ENCODE data around the gene MIP.
"Not testable (repeated sequence)": the region's sequence is repeated elsewhere in the genome, so short reads cannot be mapped to it uniquely, and the experiment has no call there.

Gene MIP

DNA sequence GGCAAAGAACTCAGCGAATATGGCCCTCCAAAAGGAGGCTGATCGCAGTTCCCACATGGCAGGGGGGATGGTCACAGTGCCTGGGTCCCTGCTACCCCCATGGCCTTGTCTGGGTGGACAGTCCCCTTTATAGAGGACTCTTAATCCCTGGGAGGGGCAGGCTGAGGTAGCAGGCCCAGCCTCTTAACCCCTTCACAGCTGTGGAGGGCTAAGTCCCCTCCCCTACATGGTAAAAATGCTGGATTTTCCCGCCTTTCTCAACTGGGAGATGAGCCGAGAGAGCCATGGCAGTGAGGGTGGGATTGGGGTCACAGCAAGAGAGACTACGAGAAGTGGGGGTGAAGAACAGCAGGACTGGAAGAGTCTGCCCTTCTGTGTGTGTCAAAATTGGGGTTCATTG is at the start of gene MIP:
Gene MIP, minus strand, starts transcription at position 101 of the 400 bp plus-strand sequence. Its CDS starts 44 bp downstream, at position 57.
- DNase-seq (ENCODE audit: low spot score) = no peak

DNA sequence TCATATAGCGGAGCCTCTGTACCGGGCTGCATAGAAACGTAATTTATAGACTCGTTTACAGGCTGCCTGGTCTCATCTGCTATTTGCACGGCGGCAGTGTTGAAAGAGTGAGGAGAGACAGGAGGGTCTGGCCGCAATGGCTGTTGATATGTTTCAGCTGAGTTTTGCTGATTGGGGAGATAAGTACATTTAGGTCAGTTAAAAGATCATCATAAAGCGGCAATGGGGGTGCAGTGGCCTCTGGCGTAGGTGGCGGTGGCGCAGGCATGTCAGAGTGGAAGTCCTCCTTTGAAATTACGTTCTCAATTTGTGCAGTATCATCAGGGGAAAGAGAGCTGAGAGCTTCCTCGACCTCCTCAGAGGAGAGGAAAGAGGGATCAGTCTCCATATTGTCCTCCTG is 45.4 kb upstream of the MIP start:
- not testable (repeated sequence) for DNase-seq (ENCODE audit: low spot score)

DNA sequence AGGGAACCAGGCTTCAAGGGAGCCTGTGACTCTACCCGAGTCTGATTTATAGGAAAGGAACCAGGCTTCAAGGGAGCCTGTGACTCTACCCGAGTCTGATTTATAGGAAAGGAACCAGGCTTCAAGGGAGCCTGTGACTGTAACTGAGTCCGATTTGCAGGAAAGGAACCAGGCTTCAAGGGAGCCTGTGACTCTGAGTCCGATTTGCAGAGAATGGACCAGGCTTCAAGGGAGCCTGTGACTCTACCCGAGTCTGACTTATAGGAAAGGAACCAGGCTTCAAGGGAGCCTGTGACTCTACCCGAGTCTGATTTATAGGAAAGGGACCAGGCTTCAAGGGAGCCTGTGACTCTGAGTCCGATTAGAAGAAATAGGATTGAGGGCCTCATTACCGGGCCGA is 45.0 kb upstream of the MIP start:
- DNase-seq (ENCODE audit: low spot score) = not testable (repeated sequence)

DNA sequence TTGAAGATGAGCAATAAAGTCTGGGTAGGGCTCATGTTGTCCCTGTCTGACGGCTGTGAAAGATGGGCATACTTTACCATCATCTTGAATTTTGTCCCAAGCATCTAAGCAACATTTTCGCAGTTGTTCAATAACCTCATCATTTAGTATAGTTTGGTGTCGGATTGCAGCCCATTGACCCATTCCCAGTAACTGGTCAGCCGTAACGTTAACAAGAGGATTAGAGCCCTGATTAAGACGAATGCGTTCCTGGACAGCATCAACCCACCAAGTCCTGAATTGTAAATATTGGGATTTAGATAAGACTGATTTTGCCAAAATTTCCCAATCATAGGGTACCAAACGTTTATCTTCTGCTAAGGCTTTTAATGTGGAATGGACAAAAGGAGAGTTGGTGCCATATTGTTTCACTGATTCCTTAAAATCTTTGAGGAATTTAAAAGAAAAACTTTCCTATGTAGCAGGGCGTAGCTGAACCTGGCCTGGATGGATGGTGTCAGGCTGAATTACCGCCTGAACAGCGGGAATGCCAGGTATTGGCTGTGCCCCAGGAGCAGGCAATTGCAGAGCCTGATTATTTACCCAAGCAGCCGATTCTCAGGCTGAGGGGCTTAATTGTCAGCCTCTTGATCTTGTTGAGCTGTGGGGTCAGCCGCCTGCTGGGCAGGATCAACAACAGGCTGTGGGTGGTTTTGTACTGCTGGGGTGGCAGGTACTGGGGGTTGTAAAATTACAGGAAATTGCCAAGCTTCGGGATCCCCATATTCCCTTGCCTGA is 43.9 kb upstream of the MIP start:
- not testable (repeated sequence) for DNase-seq (ENCODE audit: low spot score)

DNA sequence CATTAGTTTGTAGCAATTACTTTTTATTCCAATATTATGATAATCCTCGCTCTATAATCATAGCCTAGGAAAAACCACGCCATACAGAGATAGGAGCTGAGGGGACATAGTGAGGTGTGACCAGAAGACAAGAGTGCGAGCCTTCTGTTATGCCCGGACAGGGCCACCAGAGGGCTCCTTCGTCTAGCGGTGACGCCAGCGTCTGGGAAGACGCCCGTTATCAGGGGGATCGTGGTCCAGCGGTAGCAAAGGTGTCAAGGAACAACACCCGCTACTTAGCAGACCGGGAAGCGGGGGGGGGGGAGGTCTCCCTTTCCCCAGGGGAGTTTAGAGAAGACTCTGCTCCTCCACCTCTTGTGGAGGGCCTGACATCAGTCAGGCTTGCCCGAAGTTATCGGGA is 42.2 kb upstream of the MIP start:
- not testable (repeated sequence) for DNase-seq (ENCODE audit: low spot score)

DNA sequence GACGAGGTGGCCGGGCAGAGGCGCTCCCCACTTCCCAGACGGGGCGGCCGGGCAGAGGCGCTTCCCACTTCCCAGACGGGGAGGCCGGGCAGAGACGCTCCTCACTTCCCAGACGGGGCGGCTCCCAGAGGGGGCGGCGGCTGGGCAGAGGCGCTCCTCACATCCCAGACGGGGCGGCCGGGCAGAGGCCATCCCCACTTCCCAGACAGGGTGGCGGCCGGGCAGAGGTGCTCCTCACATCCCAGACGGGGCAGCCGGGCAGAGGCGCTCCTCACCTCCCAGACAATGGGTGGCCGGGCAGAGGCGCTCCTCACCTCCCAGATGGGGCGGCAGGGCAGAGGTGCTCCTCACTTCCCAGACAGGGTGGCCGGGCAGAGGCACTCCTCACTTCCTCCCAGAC is 40.0 kb upstream of the MIP start:
- DNase-seq (ENCODE audit: low spot score) = not testable (repeated sequence)

DNA sequence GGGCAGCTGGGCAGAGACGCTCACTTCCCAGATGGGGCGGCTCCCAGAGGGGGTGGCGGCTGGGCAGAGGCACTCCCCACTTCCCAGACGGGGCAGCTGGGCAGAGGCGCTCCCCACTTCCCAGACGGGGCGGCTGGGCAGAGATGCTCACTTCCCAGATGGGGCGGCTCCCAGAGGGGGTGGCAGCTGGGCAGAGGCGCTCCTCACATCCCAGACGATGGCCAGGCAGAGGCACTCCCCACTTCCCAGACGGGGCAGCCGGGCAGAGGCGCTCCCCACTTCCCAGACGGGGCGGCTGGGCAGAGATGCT is 39.6 kb upstream of the MIP start:
- not testable (repeated sequence) for DNase-seq (ENCODE audit: low spot score)

DNA sequence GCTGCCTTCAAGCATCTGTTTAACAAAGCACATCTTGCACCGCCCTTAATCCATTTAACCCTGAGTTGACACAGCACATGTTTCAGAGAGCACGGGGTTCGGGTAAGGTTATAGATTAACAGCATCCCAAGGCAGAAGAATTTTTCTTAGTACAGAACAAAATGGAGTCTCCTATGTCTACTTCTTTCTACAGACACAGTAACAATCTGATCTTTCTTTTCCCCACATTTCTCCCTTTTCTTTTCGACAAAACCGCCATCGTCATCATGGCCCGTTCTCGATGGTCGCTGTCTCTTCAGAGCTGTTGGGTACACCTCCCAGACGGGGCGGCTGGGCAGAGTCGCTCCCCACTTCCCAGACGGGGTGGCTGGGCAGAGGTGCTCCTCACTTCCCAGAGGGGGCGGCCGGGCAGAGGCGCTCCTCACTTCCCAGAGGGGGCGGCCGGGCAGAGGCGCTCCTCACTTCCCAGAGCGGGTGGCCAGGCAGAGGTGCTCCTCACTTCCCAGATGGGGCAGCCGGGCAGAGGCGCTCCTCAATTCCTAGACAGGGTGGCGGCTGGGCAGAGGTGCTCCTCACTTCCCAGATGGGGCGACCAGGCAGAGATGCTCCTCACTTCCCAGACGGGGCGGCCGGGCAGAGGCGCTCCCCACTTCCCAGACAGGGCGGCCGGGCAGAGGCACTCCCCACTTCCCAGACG is 39.1 kb upstream of the MIP start:
- DNase-seq (ENCODE audit: low spot score) = not testable (repeated sequence)

DNA sequence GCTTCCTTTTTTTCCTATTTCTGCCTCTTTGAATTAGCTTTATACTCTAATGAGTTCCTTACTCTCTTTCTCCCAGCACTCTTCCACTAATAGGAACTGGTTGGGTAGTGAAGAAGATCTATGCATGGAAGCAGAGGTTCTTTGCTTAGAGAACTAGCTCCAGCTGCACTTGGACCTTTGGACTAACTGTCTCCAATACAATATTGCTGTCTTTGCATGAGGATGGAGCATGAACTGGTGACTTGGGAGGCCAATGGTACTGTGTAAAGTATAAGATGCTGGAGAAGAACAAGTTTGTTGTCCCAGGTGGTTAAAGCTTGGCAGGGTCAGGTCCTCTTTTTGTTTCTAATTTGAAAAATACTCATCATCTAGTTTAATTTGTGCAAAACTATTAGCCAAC is 35.9 kb upstream of the MIP start:
- no peak for DNase-seq (ENCODE audit: low spot score)

DNA sequence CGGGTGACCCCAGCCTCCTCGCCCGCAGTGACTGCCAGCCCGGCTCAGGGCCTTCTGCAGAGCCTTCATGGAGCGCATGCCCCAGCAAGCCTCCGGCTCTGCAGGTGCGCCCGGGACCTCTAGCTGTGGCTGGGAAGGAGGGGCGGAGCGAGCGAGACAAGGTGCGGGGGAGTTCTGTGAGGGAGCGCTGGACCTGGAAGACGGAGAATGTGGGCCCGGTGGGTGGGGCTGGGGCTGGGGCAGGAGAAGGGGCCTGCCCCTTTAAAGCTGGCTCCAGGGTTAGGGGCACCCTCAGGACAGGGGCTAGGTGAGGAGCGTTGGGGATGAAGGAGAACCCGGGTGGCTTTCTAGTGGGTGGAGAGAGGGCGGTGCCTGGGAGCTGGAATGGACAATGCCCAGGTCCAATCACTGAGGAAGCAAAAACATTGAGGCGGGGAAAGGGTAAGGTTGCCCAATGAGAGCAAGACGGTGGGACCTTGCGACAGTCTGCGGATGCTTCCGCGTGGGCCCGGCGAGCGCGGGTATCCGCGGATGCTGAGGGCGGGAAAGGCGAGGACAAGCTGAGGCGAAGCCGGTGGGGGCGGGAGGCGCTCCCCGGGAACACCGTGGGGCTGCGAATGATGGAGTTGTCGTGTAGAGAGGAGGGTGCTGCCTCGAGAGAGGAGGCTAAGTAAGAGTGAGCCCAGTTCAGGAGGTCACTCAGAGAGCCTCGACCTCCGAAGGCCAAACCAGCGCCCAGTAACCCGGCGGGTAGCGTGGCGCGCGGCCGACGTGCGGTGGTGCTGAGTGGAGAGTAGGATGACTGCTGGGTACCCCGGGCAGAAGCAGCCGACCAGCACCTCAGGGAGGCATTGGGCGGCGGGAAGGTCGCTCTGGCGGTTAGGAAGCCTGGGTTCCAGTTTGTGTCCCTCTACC is 33.8 kb upstream of the MIP start, which contains the start of gene GLS2:
Gene GLS2, minus strand, starts transcription at position 121 of the 915 bp plus-strand sequence. Its CDS starts 43 bp downstream, at position 78.
- DNase-seq (ENCODE audit: low spot score) = peak; percentile 95

DNA sequence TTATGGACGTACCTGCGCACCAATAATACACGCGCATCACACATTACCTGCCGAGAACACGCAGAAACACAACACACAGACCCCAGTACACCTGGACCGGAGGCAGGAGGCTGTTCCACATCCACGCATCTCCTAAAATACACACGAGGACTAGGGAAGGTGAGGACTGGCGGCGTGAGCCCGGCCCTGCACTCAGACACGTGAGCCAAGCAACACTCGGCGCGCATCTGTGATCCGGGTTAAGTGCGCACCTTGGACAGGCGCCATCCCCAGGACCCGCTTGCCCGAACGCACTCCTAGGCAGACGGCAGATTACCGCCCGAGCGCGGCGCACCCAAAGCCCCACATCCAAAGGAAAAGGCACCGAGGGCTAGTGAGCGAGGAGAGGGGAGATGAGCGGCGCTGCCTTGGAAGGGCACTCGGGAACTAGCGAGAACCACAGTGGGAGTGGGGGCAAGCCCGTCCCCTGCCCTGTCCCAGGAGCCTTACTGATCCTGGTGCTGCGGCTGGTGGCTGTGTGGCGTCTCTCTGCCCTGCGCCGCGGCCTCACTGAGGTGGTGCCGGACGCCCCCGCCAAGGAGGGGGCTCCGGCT is 33.1 kb upstream of the MIP start:
- DNase-seq (ENCODE audit: low spot score) = peak; percentile 32

DNA sequence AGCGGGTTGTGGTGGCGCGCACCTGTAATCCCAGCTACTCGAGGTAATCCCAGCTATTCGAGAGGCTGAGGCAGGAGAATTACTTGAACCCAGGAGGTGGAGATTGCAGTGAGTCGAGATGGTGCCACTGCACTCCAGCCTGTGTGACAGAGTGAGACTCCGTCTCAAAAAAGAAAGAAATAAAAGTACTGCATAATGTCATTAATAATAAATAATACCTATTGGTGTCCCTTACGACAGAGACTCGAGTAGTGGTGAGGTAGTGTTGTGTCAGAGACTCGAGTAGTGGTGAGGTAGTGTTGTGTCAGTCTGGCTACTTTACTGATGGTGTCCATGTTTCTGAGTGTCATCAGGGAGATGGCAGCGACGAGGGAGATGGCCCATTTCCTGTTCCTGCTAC is 32.2 kb upstream of the MIP start:
- no peak for DNase-seq (ENCODE audit: low spot score)

DNA sequence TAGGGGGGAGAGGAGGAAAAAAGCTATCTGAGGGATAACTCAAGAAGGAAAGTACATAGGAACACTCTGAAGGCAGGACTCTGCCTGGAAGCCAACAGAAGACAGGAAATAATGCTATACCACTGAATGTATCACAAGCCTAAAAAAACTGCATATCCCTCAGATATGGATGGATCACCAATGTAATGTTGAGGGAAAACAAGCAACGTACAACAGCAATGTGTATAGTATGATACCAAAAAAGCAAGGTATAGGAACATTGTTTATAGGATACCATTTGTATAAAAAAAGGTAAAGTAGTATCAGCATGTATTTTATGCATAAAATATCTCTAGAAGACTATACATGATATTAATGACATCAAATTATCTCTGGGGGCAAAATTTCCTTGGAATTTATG is 30.1 kb upstream of the MIP start:
- no peak for DNase-seq (ENCODE audit: low spot score)

DNA sequence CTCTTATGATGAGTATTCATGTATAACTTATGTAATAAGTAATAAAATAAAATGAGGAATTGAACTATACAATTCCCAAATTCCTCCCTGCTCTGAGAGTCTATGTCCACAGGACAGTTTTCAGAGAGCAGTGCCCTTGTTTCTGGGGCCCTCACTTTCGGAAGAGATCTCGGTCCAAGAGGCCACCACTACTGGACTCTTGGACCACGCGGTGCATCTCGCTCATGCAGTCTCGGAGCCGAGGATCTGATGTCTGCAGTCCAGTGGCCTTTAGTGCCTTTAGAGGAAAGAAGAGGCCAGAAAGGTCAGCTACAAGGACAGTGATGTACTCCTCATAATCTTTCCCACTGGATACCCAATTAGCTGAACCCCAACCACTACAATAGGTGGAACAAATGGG is 25.2 kb upstream of the MIP start:
- no peak for DNase-seq (ENCODE audit: low spot score)

DNA sequence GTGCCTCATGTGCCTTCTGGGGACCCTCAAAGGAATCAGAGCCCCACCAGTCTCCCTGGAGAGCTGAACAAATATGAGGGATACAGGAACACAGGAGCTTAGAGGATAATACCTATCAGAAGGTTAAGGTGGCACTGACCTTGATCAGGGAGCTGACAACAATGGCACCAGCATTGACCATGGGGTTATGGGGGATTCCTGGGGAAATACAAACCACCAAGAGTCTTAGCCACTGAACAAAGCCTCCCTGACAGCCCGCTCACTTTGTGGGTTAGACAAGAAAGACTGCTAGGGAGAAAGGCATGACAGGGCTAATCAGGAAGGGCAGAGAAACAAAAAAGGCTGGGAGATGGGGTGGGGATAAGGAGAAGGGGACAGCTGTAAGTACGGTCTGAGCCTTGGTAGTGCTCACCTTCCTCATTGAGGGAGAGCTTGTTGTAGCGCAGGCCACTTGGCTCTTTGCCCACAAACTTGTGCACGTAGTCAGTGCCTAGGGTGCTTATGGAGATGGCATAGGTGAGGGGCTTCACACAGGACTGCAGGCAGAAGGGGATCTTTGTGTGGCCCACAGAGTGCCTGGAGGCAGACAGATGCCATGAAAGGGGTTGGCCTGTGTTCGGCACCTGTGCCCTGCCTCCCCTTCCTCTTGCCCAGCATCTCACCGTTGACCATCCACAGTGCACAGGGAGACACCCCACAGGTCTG is 23.2 kb upstream of the MIP start:
- DNase-seq (ENCODE audit: low spot score) = no peak

DNA sequence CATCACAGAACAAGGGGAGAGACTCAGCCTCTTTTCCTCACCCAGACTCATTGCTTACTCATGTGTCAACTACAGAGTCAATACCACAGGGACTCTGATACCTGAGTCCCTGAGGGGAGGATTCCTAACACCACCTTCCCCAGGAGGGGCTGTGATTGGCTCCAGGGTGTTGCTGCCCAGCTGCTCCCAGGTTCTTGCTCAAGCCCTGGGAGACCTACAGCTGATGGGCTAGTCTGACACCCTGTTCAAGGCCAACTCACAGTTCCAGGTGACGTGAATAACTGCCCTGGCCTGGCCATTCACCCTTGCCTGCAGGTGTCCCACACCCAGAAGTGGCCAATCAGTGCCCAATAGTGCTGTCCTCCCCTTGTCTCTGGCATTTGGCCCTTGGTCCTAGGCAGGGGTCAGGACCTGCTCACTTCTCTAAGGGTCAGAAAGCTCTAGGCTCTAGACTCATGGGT is 22.5 kb upstream of the MIP start:
- no peak for DNase-seq (ENCODE audit: low spot score)

DNA sequence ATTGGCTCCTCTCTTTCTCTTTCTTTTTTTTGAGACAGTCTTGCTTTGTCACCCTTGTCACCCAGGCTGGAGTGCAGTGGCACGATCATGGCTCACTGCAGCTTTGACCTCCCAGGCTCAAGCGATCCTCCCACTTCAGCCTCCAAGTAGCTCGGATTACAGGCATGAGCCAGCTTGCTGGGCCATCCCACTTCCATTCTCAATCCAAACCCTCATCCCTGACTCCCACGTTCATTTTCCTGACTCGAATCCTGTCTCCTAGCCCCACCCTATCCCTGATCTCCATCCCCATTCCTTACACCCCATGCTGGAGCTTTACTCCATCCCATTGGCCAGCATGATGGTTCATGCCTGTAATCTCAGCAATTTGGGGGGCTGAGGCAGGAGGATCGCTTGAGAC is 21.7 kb upstream of the MIP start:
- DNase-seq (ENCODE audit: low spot score) = no peak

DNA sequence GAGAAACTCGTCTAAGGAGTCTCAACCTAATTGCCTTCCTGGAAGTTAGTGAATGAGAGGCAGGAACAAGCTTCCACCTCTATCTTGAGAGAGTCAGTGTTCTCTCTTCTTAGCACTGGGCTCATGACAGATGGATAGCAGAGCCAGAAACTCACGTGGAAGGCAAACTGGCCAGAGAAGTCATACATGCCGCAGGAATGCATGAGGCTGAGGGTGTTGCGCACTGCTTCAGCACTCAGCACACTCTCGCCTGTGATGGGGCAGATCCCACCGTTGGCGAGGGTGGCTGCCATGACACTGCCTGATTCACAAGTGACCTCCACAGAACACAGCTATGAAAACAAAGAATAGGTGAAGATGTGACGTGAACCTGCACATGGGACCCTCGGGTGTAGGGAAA is 19.9 kb upstream of the MIP start:
- DNase-seq (ENCODE audit: low spot score) = no peak

DNA sequence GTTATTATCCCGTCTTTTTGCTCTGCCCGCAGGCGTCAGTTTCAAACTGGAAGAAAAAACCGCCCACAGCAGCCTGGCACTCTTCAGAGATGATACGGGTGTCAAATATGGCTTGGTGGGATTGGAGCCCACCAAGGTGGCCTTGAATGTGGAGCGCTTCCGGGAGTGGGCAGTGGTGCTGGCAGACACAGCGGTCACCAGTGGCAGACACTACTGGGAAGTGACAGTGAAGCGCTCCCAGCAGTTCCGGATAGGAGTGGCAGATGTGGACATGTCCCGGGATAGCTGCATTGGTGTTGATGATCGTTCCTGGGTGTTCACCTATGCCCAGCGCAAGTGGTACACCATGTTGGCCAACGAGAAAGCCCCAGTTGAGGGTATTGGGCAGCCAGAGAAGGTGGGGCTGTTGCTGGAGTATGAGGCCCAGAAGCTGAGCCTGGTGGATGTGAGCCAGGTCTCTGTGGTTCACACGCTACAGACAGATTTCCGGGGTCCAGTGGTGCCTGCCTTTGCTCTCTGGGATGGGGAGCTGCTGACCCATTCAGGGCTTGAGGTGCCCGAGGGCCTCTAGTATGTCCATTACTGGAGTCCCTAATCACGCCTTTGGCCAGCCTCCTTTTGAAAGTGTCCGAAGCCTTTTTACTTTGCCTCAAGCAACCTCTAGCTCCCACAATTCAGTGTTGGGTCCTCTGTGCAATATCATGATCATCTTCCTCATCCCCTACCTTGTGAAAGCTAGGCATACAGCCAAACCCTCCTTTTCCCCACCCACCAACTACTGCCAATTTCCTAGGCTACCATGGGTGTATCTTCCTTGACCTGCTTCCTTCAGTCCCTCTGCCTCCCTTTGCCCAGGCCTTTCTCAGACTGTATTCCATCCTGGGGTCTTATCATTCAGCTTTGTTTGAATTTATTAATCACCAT is 14.8 kb upstream of the MIP start:
- DNase-seq (ENCODE audit: low spot score) = peak; percentile 14

All from AG08396 (cell line).